Liver (tissue), 9 donors: ENCODE data around the gene MRPL44. TPM values are rescaled to one million over a fixed set of nuclear protein-coding genes. Genes with fewer than 3 reads are reported as not detected.

ENCODE experiments used
- DNase-seq: peaks from one replicate; pipeline ENCODE4 v3.0.0-alpha.2; 2017; ENCODE audit warnings: low spot score
- H3K27ac ChIP-seq, 2 donors: one replicate each; pipeline ENCODE4 v1.7.0; 2013; ENCODE audit warnings: inconsistent platforms in 2 of 2, low read length in 2 of 2, control low read depth in 1 of 2, low read depth in 1 of 2, mild to moderate bottlenecking in 1 of 2
- H3K27me3 ChIP-seq, 4 donors: one replicate each; pipeline versions ENCODE4 v1.6.1 to v1.7.0; 2013; ENCODE audit warnings: low read length in 3 of 4, inconsistent platforms in 1 of 4, mild to moderate bottlenecking in 1 of 4, moderate library complexity in 1 of 4; ENCODE audit not compliant: control insufficient read depth in 4 of 4, insufficient read depth in 4 of 4
- H3K36me3 ChIP-seq, 4 donors: one replicate each; pipeline versions ENCODE4 v1.6.1 to v1.7.0; 2013; ENCODE audit warnings: low read length in 3 of 4, mild to moderate bottlenecking in 3 of 4, low read depth in 1 of 4, moderate library complexity in 1 of 4; ENCODE audit not compliant: control insufficient read depth in 4 of 4, insufficient read depth in 3 of 4
- H3K4me1 ChIP-seq, 4 donors: one replicate each; pipeline versions ENCODE4 v1.6.1 to v1.7.0; 2013; ENCODE audit warnings: low read length in 3 of 4, mild to moderate bottlenecking in 3 of 4, moderate library complexity in 1 of 4; ENCODE audit not compliant: control insufficient read depth in 4 of 4, insufficient read depth in 4 of 4
- H3K4me3 ChIP-seq, 3 donors: one replicate each; pipeline versions ENCODE4 v1.6.1 to v1.7.0; 2013; ENCODE audit warnings: low read length in 3 of 3, control low read depth in 1 of 3, low read depth in 1 of 3, mild to moderate bottlenecking in 1 of 3
- H3K9ac ChIP-seq, 2 donors: one replicate each; pipeline ENCODE4 v1.7.0; 2013; ENCODE audit warnings: low read length in 2 of 2, mild to moderate bottlenecking in 2 of 2, moderate library complexity in 2 of 2, control low read depth in 1 of 2, low read depth in 1 of 2
- H3K9me3 ChIP-seq, 4 donors: one replicate each; pipeline versions ENCODE4 v1.6.1 to v1.7.0; 2013; ENCODE audit warnings: low read length in 3 of 4; ENCODE audit not compliant: control insufficient read depth in 4 of 4
- ATF3 ChIP-seq: IDR thresholded peaks from 2 replicates; pipeline ENCODE4 v1.6.1; 2016; ENCODE audit warnings: antibody characterized with exemption
- EGR1 ChIP-seq, 2 donors: IDR thresholded peaks; 2 replicates each; pipeline ENCODE4 v1.6.1; 2016 to 2018; ENCODE audit warnings: antibody characterized with exemption in 2 of 2, low read depth in 2 of 2
- FOXA1 ChIP-seq: IDR thresholded peaks from 2 replicates; pipeline ENCODE4 v1.6.1; 2016; ENCODE audit warnings: antibody characterized with exemption
- FOXA2 ChIP-seq: IDR thresholded peaks from 2 replicates; pipeline ENCODE4 v1.6.1; 2016; ENCODE audit warnings: antibody characterized with exemption
- GABPA ChIP-seq, 2 donors: IDR thresholded peaks in 1 of 2; conservative IDR thresholded peaks in 1 of 2; 2 replicates each; pipeline ENCODE4 v1.6.1; 2016; ENCODE audit warnings: antibody characterized with exemption in 2 of 2, mild to moderate bottlenecking in 1 of 2, moderate library complexity in 1 of 2
- HNF4A ChIP-seq, 2 donors: conservative IDR thresholded peaks; 2 replicates each; pipeline ENCODE4 v1.6.1; 2016; ENCODE audit warnings: antibody characterized with exemption in 2 of 2, mild to moderate bottlenecking in 2 of 2
- JUND ChIP-seq, 2 donors: IDR thresholded peaks; 2 replicates each; pipeline ENCODE4 v1.6.1; 2016; ENCODE audit warnings: antibody characterized with exemption in 2 of 2
- MAX ChIP-seq: IDR thresholded peaks from 2 replicates; pipeline ENCODE4 v1.6.1; 2016; ENCODE audit warnings: antibody characterized with exemption
- NR2F2 ChIP-seq: IDR thresholded peaks from 2 replicates; pipeline ENCODE4 v1.6.1; 2016; ENCODE audit warnings: antibody characterized with exemption
- RAD21 ChIP-seq, 2 donors: IDR thresholded peaks; 2 replicates each; pipeline ENCODE4 v1.6.1; 2016; ENCODE audit warnings: antibody characterized with exemption in 2 of 2, mild to moderate bottlenecking in 2 of 2
- RXRA ChIP-seq, 2 donors: IDR thresholded peaks; 2 replicates each; pipeline ENCODE4 v1.6.1; 2017 to 2018; ENCODE audit warnings: antibody characterized with exemption in 2 of 2, mild to moderate bottlenecking in 1 of 2
- SP1 ChIP-seq: IDR thresholded peaks from 2 replicates; pipeline ENCODE4 v1.6.1; 2018; ENCODE audit warnings: antibody characterized with exemption, mild to moderate bottlenecking
- TAF1 ChIP-seq: conservative IDR thresholded peaks from 2 replicates; pipeline ENCODE4 v1.6.1; 2016; ENCODE audit warnings: antibody characterized with exemption, mild to moderate bottlenecking
- WGBS: extraction: QIAGEN DNeasy Blood & Tissue Kit; methylation state at CpG from one replicate; pipeline ENCODE4 v1.1.7; 2013; 5-methylcytosine and 5-hydroxymethylcytosine counted together
- polyA plus RNA-seq, 2 donors: library from polyadenylated mRNA; stranded (reverse) in 1 of 2; unstranded in 1 of 2; fragments of 200-250 nt in 1 of 2; fragments of >200 nt in 1 of 2; fragmentation: Nextera tagmentation in 1 of 2; extraction: Ambion mirVana in 1 of 2; gene quantifications; one replicate each; pipeline versions ENCODE4 v1.2.1 to v1.2.3, GENCODE V29; 2013 to 2015
- total RNA-seq, 2 donors: library from RNA; depleted of rRNA; stranded (reverse); fragments of >200 nt; gene quantifications; one replicate each; pipeline ENCODE4 v1.2.3, GENCODE V29; 2014
- donor health status: healthy.
- donor health status: healthy.
- donor health status: healthy.
- donor health status: healthy.
- donor health status: healthy.

Gene MRPL44
- total and polyA plus RNA-seq, 4 donors: 19.0 to 27.8 (median 23.8) TPM

DNA sequence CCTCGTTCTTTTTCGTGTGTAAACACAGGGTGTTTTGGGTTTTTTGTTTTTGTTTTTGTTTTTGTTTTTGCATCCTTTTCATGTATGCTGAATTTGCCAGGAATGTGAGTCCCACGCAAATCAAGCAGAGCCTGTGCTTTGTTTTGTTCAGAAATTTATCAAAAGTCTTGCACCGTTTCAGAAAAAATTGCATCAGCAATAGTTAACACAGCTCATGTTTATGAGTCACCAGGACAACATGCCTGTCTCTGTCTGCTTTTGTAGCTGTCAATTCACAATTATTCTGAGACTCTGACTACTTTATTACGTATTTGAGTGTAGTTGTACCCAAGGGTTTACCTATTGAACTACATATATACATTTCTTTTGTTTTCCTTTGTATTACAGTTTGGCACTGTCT is 38.3 kb downstream of the MRPL44 start:
- Histone ChIP-seq H3K9ac (no peak overlapping the region), H3K27ac (no peak overlapping the region), H3K36me3 (no peaks in the 10 kb centered on the region), H3K4me1 (peaks cover 0 to 3% (median 0%) of the 10 kb centered on the region in 4 donors), H3K4me3 (no peak overlapping the region), H3K27me3 (no peaks in the 10 kb centered on the region), H3K9me3 (no peaks in the 10 kb centered on the region)
- TF ChIP-seq FOXA1: no peak
- peak in 1 of 2 donors; percentile 16 for TF ChIP-seq JUND (IDR thresholded peaks at IDR 0.05)
- peak; percentile 38 for TF ChIP-seq ATF3
- no peak for TF ChIP-seq FOXA2
- DNase-seq: no peak
- WGBS: 81% methylated on average over 5 of the region's 5 CpGs

- TF ChIP-seq RAD21 (IDR thresholded peaks at IDR 0.05) (no peak), HNF4A (conservative IDR thresholded peaks at IDR 0.05) (no peak), ATF3 (no peak)
- Histone ChIP-seq H3K9me3 (no peaks in the 10 kb centered on the region), H3K27me3 (no peaks in the 10 kb centered on the region), H3K4me1 (peaks cover 0 to 3% (median 0%) of the 10 kb centered on the region in 4 donors), H3K36me3 (no peaks in the 10 kb centered on the region), H3K27ac (no peak overlapping the region), H3K9ac (no peak overlapping the region), H3K4me3 (no peak overlapping the region)
- no peak for DNase-seq
- WGBS: 92% methylated on average over 6 of the region's 6 CpGs
Measured at GRCh38 chr2:223996391-223996790, 39.1 kb downstream of the MRPL44 start.

DNA sequence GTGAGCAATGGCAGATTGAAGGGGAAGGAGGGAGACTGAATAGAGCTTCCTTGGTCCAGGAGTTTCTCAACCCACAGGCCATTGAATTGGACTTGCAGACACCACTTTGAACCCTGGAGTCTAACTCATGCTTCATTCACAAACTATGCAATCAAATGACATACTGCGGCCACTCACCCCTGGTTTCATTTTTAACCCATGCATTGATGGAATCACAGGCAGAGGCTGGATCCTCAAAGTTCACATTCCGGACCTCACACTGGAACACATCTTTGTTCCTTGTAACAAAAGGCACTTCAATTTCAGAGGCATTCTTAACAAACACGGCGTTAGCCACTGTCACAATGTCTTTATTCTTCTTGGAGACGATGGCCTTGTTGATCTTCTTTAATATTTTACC is 40.7 kb downstream of the MRPL44 start:
- Histone ChIP-seq H3K4me1 (peaks cover 0 to 3% (median 0%) of the 10 kb centered on the region in 4 donors), H3K36me3 (no peaks in the 10 kb centered on the region), H3K9me3 (no peaks in the 10 kb centered on the region), H3K27me3 (no peaks in the 10 kb centered on the region), H3K27ac (no peak overlapping the region), H3K9ac (no peak overlapping the region), H3K4me3 (no peak overlapping the region)
- 78% methylated on average over 5 of the region's 5 CpGs for WGBS
- TF ChIP-seq EGR1 (IDR thresholded peaks at IDR 0.05; ENCODE audit: low read depth in 2 of 2) (no peak), GABPA (IDR thresholded peaks at IDR 0.05 in 1 of 2, conservative IDR thresholded peaks at IDR 0.05 in 1 of 2) (no peak), RXRA (IDR thresholded peaks at IDR 0.05) (peak in 1 of 2 donors; percentile 48), JUND (IDR thresholded peaks at IDR 0.05) (no peak), MAX (no peak), TAF1 (no peak), SP1 (no peak)
- no peak for DNase-seq

- Histone ChIP-seq H3K4me1 (peaks cover 0 to 3% (median 0%) of the 10 kb centered on the region in 4 donors), H3K27me3 (no peaks in the 10 kb centered on the region), H3K36me3 (no peaks in the 10 kb centered on the region), H3K27ac (no peak overlapping the region), H3K9ac (no peak overlapping the region), H3K4me3 (no peak overlapping the region), H3K9me3 (no peaks in the 10 kb centered on the region)
- no peak for DNase-seq
- WGBS: 75% methylated on average over 2 of the region's 2 CpGs
- no peak for TF ChIP-seq RXRA (IDR thresholded peaks at IDR 0.05)
- TF ChIP-seq GABPA (IDR thresholded peaks at IDR 0.05 in 1 of 2, conservative IDR thresholded peaks at IDR 0.05 in 1 of 2): no peak
- no peak for TF ChIP-seq NR2F2
- no peak for TF ChIP-seq FOXA1
- TF ChIP-seq ATF3: no peak
- TF ChIP-seq FOXA2: no peak
- TF ChIP-seq SP1: no peak
Measured at GRCh38 chr2:223998948-223999347, 41.7 kb downstream of the MRPL44 start.
